ELR (cell line): ENCODE data around the gene TRDN.
A peak's percentile ranks its signal among the peaks of the same experiment; 100 is the strongest.
"Not testable (repeated sequence)": the region's sequence is repeated elsewhere in the genome, so short reads cannot be mapped to it uniquely, and the experiment has no call there.

Source experiments
- DNase-seq: peaks from one replicate; pipeline ENCODE4 v3.0.0-alpha.2; 2015; ENCODE audit warnings: low read depth

Gene TRDN

DNA sequence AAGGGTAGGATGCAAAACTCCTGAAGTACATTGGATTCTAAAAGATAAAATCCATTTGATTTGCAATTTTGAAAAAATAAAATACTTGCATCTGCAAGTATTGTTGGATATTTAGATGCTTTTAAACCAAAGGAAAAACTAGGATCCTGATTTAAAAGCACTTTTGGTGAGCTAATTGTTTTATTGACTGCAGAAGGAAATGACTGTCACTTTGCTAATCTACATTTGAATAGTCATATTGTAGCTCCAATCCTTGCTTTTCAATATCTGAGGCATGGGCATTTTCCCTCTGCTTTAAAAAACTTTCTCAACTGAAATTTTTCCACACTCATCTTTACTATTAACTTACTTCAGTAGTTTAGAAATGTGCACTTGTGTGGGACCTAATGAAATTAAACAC lies 74.1 kb downstream of the TRDN start:
- DNase-seq: no peak

DNA sequence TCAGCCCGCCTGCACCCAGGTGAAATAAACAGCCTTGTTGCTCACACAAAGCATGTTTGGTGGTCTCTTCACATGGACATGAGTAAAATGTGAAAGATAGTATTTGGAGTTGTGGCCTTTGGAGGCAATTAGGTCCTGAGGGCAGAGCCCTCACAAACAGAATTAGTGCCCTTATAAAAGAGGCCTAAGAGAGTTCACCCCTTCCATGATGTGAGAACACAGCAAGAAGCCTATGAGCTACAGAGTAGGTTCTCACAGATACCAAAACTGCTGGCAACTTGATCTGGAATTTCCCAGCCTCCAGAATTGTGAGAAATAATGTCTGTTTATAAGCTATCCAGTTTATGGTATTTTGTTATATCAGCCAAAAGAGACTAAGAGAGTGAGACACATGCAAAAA lies 74.5 kb downstream of the TRDN start:
- DNase-seq: no peak

- DNase-seq: not testable (repeated sequence)
Measured at GRCh38 chr6:123559816-123560215, 76.9 kb downstream of the TRDN start.

DNA sequence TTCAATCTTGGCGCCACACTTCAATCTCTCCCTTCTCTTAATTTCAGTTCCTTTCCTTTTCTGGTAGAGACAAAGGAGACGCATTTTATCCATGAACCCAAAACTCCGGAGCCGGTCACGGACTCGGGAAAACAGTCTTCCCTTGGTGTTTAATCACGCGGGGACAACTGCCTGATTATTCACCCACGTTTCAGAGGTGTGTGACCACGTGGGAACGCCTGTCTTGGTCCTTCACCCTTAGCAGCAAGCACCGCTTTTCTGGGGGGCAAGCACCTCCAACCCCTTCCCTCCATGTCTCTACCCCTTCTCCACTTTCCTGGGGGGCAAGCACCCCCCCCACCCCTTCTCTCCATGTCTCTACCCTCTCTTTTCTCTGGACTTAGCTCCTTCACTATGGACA lies 79.3 kb downstream of the TRDN start:
- DNase-seq: not testable (repeated sequence)

GRCh38 chr6:123551939-123552707 lies 84.6 kb downstream of the TRDN start:
- no peak for DNase-seq

DNA sequence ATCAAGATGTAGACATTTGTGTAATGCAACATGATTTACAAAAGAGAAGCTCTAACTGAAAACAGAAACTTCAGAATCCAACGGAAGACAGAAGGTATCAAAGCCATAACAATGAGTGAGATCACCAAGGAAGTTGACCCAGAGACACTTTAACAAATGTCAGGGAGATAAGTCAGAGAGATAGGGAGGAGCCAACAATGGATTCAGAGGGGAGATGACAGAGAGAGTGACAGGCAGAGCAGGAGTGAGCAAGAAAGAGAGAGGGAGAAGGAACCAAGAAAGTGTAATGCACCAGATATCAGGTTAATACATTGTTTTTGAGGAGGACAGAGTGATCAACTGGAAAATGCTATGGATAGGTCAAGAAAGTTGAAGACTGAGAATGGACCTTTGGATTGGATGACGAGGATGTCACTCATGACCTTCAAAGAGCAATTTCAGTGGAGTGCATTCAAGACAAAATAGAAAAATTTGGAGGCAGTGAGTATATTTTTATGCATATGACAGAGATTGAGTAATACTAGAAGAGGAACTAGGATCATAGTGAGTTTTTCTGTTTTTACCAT lies 86.6 kb downstream of the TRDN start:
- DNase-seq: peak; percentile 7

DNA sequence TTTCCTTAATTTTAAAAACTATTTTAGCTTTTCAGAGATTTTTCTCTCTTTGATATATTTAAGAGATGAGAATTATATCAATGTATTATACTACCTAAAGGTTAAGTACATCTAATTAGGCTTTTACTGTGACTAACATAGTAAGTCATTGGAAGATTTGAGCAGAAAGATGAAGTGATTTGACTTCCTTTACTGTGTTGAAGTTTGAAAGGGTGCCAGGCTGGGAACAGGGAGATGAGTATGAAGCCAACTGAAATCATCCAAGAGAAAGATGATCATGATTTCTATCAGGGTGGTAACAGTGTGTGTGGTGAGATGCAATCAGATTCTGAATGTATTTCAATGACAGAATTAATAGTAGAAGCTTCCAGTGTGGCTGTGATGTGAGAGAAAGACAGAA lies 87.3 kb downstream of the TRDN start:
- no peak for DNase-seq

GRCh38 chr6:123547216-123547978 lies 89.4 kb downstream of the TRDN start:
- DNase-seq: no peak

DNA sequence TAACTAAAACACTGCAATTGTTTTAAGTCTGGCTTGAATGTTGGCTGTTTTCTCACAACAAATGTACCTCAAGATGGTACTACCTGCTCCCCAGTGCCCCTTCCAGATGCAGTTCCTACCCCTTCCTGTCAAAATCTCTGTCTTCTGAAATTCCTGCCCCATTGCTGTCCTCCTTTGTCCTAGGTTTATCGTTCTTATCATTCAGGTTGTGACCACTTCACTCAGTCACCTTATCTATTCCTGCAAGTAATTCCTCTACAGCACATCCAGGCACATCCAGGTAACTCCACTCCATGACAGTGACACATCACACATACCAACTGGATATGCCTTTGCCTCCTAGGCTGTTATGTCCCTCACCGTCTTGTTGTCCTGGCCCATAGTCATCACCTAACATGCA lies 90.2 kb downstream of the TRDN start:
- DNase-seq: no peak

DNA sequence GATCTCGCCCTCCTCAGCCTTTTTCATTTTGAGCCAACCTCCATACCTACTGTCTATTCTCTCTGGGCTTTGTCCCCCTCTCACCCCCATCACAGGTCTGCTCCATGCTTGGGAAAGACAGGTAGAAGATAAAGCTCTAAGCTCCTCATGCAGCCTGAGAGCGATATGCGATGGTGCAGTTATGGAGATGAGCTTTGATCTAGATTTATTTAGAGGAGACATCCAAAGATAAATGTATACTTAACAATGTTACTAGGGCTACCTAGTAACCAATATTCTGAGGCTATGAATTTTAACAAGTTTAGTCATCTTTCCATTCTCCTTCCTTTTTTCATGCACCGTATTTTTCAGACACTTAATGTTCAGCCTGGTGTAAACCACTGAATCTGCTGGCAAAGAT lies 95.3 kb downstream of the TRDN start:
- DNase-seq: no peak

DNA sequence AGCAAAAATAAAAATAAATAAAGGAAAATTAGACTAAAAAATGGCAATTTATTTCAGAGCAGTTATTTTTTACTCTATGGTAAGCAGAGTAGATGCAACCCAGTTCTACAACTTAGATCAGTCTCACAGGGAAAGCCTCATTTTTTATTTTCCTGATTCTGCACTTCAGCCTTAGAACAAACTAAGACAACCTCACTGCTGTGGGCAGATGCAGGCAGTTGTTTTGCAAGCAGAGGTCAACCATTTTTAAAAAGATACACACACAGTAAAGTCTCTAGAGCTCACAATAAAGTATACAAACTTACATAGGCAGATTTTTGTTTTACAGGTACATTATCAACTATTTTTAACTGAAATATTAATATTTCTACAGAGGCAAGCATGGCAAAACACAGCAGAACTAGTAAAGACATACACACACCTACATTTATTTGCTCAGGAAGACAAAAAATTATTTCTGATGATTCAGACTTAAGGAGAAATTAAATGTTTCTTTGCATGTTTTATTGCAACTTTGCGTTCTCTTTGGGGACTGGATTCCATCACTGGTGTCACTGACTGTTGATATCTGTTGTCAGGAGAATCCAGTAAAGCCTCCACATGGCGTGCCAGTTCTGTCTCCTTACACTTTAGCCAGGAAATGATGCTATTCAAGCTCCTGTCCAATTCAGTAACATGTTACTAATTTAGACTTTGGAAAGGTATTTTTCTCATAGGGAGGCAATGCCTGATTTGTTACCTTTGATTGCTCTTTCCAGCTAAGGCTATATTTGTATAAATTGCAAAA lies 102.7 kb downstream of the TRDN start:
- DNase-seq: no peak

GRCh38 chr6:123529843-123530242 lies 106.9 kb downstream of the TRDN start:
- peak; percentile 55 for DNase-seq

DNA sequence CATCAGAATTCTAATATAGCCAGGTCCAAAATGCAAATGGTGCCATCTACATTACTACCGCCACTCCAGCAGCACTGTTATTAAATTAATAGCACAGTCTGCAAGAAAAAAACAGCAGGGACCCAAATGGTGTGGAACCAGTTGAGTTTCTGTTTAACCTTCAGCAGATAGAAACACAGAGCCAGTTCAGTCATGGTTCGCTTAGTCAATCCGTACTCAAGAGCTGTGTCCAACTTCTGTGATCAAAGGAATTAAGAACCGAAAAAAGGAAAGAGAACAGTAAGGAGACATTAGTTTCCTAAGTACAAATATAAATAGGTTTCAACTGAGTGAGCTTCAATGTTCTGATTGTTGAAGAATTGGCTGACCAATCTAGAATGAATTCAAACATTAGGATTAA lies 107.7 kb downstream of the TRDN start:
- DNase-seq: no peak

DNA sequence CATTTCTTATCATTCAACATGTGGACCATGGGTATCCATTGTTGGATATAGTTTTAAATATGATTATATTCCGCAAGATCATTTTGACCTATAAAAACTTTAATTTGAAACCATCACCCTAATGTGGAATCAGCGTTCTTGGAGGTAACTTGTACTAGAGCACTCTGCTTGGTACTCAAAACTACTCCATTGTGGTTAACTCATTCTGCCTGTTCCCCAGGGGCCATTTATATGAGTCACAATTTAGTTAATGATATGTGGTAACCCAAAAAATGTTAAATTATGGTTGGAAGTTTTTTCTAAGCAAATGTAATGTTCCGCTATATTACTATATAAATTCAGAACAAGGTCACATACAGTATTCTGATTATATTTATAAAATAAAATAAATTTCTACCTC lies 109.3 kb downstream of the TRDN start:
- DNase-seq: no peak

GRCh38 chr6:123526128-123526527 lies 110.6 kb downstream of the TRDN start:
- DNase-seq: no peak

DNA sequence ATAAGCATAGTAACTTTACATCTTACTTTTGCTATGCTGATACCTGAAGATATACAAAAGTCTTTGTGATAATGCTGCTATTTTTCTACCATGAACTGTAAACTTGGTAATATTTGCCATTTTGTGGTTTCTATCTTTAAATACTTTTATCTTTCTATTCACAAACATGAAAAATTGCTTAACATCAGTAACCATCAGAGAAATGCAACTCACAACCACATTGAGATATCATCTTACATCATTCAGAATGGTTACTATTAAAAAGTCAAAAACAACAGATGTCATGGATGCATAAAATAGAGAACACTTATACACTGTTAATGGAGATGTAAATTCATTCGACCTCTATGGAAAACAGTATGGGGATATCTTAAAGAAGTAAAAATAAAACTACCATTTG lies 112.0 kb downstream of the TRDN start:
- DNase-seq: no peak

GRCh38 chr6:123520217-123520616 lies 116.5 kb downstream of the TRDN start:
- DNase-seq: peak; percentile 16

GRCh38 chr6:123519189-123519505 lies 117.6 kb downstream of the TRDN start:
- DNase-seq: no peak

GRCh38 chr6:123518441-123519188 lies 118.1 kb downstream of the TRDN start:
- DNase-seq: no peak

DNA sequence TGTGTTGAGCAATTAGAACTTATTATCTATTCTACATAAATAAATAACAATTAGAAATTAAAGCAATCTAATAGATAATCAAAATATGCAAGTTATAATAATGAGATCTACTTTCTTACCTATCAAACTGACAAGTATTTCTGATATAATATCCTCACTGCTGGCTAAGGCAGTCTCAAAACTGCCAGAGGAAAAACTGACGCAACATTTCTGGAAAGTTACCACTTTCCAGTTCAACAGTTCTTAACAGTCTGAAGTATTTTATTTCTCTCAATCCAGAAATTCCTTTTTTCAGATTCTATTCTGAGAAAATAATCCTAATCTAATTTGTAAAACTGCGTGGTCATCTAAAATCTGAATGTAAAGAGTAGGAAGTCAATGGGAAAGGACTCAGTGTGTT lies 121.0 kb downstream of the TRDN start:
- DNase-seq: no peak

- DNase-seq: no peak
Measured at GRCh38 chr6:123509112-123509511, 127.6 kb downstream of the TRDN start.

GRCh38 chr6:123508290-123508689 lies 128.5 kb downstream of the TRDN start:
- DNase-seq: no peak
